ENCODE measurements around the gene MACO1.

DNA sequence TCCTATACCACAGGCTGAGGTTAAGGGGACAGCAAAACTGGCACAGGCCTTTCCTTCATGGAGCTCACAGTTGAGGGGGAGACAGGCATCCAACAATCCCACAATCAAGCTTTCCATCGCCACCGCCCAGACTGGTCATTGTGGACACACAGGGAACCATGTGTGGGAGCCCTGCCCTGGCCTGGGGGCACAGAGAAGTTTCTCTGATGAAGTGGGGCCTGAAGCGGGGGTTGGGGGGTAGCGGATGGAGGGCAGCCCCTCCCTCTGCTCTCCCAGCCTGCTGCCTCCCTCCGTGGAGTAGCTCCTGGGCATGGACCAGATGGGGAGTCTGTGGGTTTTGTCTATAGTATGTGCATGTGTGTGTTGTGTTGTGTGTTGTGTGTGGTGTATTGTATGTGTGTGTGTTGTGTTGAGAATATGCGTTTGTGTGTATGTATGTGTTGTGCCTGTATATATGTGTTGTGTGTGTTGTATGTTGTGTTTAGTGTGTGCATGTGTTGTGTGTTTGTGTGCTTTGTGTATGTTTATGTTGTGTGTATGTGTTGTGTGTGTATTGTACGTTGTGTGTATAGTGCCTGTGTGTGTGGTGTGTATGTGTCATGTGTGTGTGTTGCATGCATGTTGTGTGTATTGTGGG is 98.3 kb downstream of the MACO1 start:
- TF ChIP-seq, protein P1, sequence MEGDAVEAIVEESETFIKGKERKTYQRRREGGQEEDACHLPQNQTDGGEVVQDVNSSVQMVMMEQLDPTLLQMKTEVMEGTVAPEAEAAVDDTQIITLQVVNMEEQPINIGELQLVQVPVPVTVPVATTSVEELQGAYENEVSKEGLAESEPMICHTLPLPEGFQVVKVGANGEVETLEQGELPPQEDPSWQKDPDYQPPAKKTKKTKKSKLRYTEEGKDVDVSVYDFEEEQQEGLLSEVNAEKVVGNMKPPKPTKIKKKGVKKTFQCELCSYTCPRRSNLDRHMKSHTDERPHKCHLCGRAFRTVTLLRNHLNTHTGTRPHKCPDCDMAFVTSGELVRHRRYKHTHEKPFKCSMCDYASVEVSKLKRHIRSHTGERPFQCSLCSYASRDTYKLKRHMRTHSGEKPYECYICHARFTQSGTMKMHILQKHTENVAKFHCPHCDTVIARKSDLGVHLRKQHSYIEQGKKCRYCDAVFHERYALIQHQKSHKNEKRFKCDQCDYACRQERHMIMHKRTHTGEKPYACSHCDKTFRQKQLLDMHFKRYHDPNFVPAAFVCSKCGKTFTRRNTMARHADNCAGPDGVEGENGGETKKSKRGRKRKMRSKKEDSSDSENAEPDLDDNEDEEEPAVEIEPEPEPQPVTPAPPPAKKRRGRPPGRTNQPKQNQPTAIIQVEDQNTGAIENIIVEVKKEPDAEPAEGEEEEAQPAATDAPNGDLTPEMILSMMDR (conservative IDR thresholded peaks at IDR 0.05), result no peak
- TF ChIP-seq ZFX (IDR thresholded peaks at IDR 0.05), result no peak
